ENCODE data around the gene TRIM25. TPM values are rescaled to one million over a fixed set of nuclear protein-coding genes. Genes with fewer than 3 reads are reported as not detected.

The TRIM25 gene
- total RNA-seq, 6 experiments from 2014 or later: 38.8 to 43.7 (median 41.4) TPM

DNA sequence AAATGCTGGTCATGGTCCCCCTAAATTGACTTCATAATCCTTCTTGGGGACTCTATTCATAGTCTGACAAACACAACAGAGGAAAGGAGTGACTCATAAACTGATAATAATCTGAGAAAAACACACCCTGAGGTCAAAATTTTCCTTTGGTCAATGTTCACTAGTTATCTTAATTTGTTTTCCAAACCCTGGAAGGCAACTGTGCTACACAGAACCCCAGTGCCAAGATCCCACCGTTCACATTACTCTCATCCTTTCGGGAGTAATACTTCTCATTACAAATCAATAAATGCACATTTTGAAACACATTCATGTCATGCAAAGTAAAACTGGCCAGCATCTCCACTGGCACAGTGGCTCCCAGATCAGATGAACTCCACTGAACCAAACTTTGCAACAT, 23.8 kb upstream of the TRIM25 start:
- H3K27ac Mint-ChIP-seq: peak overlapping the region; percentile 25
- H3K4me1 Mint-ChIP-seq (ENCODE audit: low read depth): peaks cover 32% of the 10 kb centered on the region
- no peaks in the 10 kb centered on the region for H3K27me3 Mint-ChIP-seq (ENCODE audit: insufficient read depth)
- TF ChIP-seq, protein P1, sequence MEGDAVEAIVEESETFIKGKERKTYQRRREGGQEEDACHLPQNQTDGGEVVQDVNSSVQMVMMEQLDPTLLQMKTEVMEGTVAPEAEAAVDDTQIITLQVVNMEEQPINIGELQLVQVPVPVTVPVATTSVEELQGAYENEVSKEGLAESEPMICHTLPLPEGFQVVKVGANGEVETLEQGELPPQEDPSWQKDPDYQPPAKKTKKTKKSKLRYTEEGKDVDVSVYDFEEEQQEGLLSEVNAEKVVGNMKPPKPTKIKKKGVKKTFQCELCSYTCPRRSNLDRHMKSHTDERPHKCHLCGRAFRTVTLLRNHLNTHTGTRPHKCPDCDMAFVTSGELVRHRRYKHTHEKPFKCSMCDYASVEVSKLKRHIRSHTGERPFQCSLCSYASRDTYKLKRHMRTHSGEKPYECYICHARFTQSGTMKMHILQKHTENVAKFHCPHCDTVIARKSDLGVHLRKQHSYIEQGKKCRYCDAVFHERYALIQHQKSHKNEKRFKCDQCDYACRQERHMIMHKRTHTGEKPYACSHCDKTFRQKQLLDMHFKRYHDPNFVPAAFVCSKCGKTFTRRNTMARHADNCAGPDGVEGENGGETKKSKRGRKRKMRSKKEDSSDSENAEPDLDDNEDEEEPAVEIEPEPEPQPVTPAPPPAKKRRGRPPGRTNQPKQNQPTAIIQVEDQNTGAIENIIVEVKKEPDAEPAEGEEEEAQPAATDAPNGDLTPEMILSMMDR (IDR thresholded peaks at IDR 0.05): no peak
- H3K36me3 Mint-ChIP-seq (ENCODE audit: low read depth): peaks cover 60% of the 10 kb centered on the region
- H3K9me3 Mint-ChIP-seq: no peaks in the 10 kb centered on the region
- DNase-seq: peak; percentile 53
- 0 out of 2 replicates have a peak overlapping the region, but pooled peaks have one; percentile 1 for H3K4me3 Mint-ChIP-seq

DNA sequence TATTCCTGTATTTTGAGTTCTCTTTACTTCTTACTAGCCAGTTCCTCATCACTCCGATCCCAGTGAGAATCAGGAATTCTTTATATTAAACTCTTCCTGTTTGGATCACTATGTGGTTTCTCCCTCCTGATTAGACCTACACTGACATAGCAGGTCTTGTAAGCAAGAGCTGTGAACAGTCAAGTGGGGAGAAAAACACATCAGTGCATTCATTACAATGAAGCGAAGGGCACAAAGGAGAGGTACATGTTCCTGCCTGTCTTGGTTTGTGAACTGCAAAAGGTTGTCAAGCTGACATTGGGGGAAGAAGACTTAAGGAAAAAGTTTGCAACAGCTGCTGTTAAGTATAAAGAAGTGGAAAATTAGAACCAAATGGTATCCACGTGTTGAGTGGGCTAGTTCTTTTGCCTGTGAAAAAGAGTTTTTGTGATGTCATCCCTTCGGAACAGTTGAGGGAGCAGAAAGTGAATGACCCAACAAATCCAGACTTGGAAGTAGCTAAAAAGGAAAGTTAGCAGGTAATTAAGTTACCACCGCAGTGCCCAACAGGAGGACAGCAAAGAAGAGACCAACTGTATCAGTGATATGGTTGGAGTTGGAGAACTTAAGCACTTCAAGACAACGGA, 23.0 kb upstream of the TRIM25 start:
- Mint-ChIP-seq H3K27ac (peak overlapping the region; percentile 10; the same call in 1 of the 2 replicates), H3K27me3 (ENCODE audit: insufficient read depth) (no peaks in the 10 kb centered on the region), H3K9me3 (no peaks in the 10 kb centered on the region), H3K4me3 (no peak overlapping the region), H3K36me3 (ENCODE audit: low read depth) (peaks cover 61% of the 10 kb centered on the region), H3K4me1 (ENCODE audit: low read depth) (peaks cover 32% of the 10 kb centered on the region)
- TF ChIP-seq, protein P1 (IDR thresholded peaks at IDR 0.05): no peak
- no peak for DNase-seq

DNA sequence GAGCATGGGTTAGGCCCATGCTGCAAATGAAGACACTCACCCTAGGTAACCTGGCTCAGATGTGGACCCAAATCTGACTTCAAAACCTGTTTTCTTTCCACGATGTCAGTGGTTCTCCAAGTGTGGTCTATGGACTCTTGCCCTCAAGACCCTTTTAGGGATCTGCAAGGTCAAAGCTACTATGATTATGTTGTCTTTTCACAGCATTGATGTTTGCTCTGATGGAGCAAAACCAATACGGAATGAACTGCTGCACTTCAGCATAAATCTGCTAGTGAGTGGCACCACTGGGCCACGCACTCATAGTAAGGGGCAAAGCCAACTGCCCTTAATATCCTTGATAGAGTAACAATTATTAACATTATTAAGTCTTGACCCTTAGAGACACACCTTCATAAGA, 21.6 kb upstream of the TRIM25 start:
- Mint-ChIP-seq H3K36me3 (ENCODE audit: low read depth) (peaks cover 68% of the 10 kb centered on the region), H3K27ac (no peak overlapping the region), H3K27me3 (ENCODE audit: insufficient read depth) (no peaks in the 10 kb centered on the region), H3K4me1 (ENCODE audit: low read depth) (peaks cover 32% of the 10 kb centered on the region), H3K4me3 (no peak overlapping the region), H3K9me3 (peaks cover 10% of the 10 kb centered on the region)
- no peak for DNase-seq
- TF ChIP-seq, protein P1 (IDR thresholded peaks at IDR 0.05): no peak

DNA sequence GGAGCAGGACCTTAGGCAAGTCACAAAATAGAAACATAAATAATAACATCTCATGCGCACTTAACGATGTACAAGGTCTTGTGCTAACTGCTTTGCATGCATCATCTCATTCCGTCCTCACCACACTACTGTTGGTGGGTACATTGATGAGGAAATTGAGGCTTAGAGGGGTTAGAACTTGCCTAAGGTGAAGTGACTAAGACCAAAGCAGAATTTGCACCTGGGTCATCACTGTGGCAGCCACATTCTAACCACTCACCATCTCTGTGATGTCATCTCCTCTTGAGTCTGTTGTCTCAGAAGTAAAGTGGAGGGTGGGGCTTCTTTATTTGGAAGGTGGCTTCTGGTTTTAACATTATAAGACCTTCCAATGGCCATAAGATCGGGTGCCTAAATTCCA, 20.4 kb upstream of the TRIM25 start:
- H3K4me1 Mint-ChIP-seq (ENCODE audit: low read depth): peaks cover 25% of the 10 kb centered on the region

DNA sequence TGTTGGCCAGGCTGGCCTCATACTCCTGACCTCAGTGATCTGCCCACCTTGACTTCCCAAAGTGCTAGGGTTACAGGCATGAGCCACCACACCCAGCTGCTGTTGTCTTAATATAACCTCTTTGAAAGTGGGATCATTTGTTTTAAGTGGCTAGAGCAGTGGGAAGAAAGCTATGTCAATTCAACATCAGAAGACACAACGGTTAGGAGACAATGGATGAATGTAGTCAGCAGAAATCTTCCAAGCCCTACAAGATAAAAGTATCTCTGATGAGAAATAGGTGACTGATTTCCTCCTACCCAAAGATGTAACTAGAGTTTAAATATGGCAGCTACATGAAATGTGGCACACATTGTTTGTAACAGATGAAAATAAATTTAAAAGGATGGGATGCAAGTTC, 20.0 kb upstream of the TRIM25 start:
- no peak for DNase-seq
- H3K4me1 Mint-ChIP-seq (ENCODE audit: low read depth): peaks cover 24% of the 10 kb centered on the region
- TF ChIP-seq, protein P1 (IDR thresholded peaks at IDR 0.05): no peak
- H3K27ac Mint-ChIP-seq: no peak overlapping the region
- H3K9me3 Mint-ChIP-seq: peaks cover 25% of the 10 kb centered on the region
- peaks cover 74% of the 10 kb centered on the region for H3K36me3 Mint-ChIP-seq (ENCODE audit: low read depth)
- H3K27me3 Mint-ChIP-seq (ENCODE audit: insufficient read depth): no peaks in the 10 kb centered on the region
- no peak overlapping the region for H3K4me3 Mint-ChIP-seq

More for the DNA sequence above, 20.4 kb upstream of the TRIM25 start:
- TF ChIP-seq, protein P1 (IDR thresholded peaks at IDR 0.05): no peak
- no peaks in the 10 kb centered on the region for H3K27me3 Mint-ChIP-seq (ENCODE audit: insufficient read depth)
- no peak for DNase-seq
- no peak overlapping the region for H3K4me3 Mint-ChIP-seq
- H3K36me3 Mint-ChIP-seq (ENCODE audit: low read depth): peaks cover 74% of the 10 kb centered on the region
- H3K9me3 Mint-ChIP-seq: peaks cover 21% of the 10 kb centered on the region
- H3K27ac Mint-ChIP-seq: no peak overlapping the region
